Measurements from ENCODE around the gene KCNA3.

The KCNA3 gene

DNA sequence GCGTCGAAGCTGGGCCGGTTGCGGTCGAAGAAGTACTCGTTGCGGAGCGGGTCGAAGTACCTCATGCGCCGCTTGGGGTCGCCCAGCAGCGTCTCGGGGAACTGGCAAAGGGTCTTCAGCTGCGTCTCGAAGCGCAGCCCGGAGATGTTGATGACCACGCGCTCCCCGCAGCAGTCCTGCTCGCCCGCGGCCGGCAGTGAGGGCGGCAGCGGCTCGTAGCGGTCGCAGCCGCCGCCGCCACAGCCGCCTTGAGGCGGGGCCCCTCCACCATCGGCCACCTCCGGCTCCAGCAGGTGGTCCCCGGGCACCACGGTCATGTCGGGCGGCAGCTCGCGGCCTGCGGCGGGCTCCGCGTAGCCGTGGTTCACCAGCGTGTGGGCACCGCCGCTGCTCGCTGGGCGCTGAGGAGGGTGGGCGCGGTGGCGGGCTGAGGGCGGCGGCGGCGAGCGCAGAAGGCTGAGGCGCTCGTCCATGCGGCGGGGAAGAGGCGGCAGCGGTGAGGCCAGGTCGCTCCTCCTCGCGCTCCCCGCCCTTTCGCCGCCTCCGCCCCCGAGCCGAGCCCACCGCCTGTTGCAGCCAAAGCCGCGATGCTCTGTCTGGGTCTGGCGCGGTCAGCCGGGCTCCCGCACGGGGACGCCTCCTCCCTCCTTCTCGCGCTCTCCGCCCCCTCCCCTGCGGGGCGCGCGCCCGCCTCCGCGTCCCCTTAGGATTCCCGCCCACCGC, at the start of gene KCNA3:
Gene KCNA3 (minus strand): TSS at position 604 of the 723 bp plus-strand sequence. CDS start 131 bp downstream, at position 473.
- peak; percentile 87 for DNase-seq

DNA sequence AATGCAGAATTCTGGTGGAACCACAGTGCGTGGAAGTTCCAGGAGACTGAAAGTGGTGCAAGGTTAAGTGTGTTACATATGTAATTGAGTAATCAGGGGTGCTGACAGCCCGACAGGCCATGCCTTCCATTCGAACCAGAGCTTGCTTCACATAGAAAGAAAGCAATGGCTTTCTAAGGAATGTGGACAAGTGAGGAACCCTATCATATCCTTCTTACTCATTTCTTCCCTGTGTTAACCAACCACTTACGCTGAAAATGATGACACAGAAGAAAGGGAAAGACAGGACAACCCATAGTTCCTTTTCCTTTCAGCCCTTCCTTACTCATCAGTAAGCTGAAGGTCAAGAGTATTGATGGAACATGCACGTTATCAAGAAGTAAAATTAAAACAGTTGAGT, 48.1 kb upstream of the KCNA3 start:
- DNase-seq, result no peak

DNA sequence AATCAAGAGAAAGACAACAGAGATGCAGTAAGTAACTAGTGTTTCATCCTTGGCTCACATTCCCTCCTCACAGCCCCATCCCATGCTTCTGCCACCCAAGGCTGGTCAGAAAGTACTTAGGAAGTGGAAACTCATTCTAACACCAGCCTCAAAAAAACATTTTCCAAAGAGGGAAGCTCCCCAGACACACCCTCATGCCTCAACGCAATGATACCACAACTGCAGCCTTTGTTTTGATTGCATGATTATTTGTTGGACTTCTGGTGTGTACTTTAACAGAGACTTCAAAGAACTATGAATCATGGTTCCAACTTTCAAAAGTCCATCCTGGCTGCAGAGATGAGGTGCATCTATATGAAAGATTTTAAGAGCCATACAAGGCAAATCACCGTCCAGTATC, 45.2 kb upstream of the KCNA3 start:
- DNase-seq, result no peak

DNA sequence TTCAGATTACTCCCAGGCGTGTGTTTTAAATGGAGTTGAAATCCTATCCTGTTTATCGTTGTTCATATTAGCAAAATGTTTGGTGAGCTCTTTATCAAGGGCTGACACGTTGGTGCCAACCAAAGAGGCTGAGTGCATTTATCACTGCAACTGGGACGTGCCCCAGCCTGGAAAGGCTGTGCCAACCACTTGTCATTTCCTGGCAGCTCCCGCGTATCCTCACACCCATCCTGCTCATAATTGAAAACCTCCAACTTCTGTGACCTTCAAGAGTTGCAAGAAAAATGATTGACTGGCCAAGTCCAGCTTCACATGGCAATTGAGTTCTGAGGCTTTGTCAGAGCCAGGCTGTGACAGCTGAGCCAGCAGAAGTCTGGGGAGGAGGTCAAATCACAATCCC, 43.7 kb upstream of the KCNA3 start:
- DNase-seq, result no peak

DNA sequence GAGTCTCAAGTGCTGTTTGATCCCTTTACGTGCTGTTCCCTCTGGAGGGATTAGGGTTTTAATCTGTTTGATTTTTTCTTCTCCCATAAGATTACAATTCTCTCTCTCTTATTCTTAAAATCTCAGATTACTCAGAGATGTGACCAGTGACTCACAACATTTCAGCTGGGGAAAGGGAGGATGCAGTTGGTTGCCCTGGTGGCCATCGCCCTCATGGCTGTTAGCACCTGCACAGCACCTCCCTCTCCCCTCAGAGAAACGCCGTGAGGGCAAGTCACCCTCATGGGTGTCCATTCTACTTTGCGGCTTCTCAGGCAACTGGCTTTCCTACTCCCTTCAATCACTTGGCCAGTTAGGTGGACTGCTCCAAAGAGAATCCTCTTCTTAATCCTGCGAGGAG, 42.4 kb upstream of the KCNA3 start:
- no peak for DNase-seq

DNA sequence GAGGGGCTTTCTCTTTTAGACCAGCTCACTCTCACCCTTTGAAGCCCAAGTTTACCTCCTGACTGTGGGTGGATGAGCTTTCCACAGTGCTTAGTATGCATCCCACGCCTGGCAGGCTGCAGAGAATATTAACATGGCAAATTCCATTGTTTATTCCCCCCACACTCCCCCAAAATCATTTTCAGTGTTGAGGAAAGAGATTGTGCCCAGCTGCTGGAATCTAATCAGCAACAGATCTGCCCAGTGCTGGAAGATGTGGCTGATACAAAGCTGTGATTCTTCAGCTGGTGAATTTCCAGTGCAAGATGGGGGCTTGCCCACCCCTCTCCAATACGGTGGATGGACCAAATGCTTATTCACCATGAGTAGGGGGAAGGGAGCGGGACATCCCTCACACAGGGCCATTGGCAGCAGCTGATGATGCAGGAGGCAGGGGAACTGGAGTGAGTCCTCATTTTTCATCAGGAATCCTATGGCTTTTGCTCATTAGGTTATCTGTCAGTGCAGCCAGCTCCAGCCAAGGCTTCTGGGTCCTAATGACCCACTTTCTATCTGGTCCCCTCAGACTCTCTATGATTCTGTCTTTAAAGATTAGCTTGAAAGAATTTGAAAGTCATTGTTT, 39.7 kb upstream of the KCNA3 start:
- DNase-seq, result no peak

DNA sequence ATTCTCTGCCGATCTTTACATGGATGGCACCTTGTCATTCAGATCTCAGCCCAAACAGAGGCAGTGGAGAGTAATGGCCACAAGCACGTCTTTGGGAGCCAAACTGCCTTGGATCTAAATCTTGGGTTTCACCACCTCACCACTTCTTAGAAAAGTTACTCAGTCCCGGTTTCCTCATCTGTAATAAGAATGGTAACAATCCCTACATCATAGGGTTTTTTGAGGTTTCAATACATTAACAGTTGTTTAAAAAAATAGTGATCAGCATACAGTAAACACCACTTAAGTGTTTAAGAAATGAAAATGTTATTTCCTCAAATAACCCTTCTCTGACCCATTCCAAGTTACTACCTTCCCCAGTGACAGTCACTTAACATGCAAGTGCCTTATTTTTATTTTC, 38.5 kb upstream of the KCNA3 start:
- no peak for DNase-seq

DNA sequence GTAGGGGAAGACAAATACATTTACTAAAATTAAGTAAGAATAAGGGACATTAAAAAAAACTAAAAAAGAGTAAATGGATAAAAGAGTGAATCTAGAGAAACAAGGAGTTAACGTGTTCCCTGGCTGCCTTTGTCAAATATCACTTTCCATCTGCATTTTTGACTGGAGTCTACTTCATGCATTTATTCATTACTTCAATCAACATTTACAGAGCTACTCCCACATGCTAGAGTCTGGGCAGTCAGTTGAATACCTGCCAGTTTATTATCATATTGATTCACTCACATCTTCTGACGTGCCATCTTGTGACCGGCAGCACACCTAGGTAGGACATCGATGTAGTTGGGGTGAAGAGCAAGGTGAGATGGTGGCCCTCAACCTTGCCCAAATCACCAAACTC, 35.6 kb upstream of the KCNA3 start:
- DNase-seq, result no peak

DNA sequence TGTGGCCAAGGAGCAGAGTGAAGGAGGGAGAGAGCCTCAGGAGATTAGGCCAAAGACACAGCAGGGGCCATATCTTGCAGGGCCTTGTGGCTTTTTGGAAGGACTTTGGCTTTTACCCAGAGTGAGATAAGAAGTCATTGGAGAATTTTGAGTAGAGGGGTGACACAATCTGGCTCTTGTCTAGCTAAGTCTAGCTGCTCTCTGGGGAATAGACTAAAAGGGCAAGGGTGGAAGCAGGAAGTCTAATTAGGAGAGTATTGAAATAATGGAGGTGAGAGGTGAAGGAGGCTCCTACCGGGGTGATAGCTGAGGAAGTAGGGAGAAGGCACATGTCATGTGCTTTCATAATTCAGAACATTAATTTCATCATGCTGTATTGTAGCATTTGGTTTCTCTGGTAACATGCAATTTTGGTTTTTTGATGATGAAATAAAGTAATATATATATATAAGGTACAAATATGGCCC, 34.3 kb upstream of the KCNA3 start:
- no peak for DNase-seq

DNA sequence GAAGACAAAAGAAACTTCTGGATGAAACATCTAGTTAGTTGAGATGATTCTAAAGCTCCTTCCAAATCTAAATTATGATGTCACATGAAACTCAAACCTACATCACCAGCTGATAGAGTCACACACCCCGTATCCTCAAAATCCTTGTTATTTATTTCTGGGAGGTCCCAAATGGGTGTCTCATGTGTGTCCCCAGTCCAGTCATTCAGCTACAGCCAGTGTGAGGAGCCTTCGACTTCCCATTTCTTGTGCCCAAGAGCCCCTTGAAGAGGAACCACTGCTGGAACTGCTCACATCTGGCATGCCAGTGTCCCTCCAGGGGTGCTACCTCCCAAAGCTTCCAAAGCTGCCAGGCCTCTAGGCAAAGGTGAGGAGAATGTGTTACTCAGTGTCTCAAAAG, 32.5 kb upstream of the KCNA3 start:
- no peak for DNase-seq

DNA sequence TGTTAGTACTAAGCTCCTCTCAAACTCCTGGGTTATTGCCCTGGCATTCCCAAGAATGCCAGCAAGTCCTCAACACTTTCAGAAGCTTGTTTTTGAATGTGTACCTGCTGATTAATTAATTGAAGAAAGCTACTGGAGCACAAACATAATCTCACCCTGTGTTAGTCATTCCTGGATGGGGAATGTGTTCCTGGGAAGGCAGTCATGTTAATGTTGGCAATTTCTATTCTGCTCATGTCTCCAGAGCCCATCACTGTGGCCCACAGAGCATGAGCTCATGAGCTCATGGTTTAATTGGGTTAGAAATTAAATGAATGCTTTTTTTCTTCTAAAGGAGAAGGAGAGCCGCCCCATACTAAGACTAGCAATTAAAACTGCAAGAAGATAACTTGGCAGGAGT, 31.9 kb upstream of the KCNA3 start:
- no peak for DNase-seq

DNA sequence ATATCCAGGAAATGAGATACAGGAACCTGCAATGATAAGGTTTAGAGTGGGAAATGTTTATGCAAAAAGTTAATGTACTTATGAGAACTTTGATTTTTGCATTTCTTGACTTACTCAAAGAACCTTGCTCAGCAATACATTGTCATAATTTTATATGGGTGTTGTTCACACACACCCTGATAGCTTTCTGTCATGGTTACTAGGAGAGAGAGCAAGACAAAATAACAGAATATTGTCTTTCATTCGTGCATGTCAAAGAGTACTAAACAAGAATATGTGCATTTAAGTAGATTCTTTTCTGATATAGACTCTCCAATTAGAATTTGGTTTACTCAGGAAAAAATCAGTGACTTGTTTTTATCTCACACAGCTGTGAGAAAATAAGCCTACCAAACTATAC, 27.5 kb upstream of the KCNA3 start:
- no peak for DNase-seq

DNA sequence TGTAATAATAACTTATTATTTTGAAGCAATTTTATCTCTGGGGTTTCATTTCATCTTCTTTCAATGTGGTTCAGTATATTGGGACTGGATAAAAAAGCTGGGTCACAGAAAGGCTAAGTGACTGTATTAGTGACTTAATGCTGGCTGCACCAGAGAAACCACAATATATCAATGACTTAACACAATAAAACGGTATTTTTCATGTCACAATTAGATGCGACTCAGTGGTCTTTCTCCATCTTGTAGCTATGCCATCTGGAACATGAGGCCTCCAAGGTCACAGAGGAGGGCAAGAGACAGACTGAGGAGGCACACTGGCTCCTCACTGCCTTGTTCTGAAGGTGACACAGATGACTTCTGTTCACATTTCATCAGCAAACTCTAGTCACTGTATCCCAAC, 26.0 kb upstream of the KCNA3 start:
- no peak for DNase-seq

DNA sequence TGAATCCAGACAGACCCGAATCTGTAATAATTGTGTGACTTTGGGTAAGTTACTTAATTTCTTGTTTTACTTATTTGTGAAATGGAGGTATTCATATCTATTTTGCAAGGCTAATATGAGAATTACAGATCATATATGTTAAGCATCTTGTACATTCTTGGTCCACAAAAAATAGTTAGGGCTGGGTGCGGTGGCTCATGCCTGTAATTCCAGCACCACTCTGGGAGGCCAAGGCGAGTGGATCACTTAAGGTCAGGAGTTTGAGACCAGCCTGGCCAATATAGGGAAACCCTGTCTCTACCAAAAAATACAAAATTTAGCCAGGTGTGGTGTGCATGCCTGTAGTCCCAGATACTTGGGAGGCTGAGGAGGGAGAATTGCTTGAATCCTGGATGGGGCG, 22.9 kb upstream of the KCNA3 start:
- no peak for DNase-seq

DNA sequence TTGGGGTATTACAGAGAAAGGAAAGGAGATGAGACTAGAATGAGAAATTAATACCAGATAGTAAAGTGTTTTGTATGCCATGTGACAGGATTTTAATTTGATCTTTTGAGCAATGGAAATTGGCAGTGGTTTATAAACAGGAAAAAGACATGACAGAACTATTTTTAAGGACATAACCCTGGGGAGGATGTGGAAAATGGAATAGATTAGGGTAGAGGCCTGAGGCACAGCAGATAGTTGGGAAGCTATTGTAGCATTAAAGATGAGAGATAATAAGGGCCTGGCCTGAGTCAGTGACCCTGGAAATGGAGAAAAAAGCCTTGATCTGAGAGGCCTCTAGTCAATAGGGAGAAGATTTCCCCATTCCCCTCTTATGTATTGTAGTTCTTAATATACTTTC, 22.1 kb upstream of the KCNA3 start:
- DNase-seq, result no peak

DNA sequence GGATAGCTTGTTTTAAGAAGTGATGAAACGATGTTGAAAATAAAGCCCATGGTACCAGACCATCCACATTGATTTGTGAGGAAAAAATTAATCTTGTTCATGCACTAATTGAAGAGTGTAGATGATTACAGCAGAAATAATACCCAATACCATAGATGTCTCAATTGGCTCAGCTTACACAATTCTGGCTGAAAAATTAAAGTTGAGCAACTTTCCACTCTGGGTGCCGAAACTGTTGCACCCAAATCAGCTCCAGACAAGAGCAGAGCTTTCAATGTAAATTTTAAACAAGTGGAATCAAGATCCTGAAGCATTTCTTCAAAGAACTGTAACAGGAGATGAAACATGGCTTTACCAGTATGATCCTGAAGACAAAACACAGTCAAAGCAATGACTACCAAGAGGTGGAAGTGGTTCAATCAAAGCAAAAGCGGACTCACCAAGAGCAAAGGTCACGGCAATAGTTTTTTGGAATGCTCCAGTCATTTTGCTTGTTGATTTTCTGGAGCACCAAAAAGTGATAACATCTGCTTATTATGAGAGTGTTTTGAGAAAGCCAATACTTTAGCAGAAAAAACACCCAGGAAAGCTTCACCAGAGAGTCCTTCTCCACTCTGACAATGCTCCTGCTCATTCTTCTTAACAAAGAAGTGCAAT, 16.1 kb upstream of the KCNA3 start:
- no peak for DNase-seq

DNA sequence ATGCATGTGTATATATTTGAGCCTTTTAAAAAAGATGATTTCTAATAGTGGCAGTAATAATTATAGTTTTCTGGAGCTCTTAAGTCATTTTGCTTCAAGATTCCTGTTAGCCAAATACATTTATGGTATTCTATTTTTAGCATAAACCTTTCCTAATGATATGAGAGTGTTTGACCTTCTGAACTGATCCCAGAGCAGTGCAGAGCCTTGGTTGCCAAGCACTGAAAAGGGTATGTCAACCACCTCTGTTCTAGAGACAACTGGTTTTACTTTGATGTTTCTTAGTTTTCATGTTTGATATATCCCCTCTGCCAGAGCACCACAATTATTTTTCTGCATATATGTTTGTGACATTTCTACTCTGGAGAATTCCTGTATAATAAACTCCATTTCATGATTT, 15.1 kb upstream of the KCNA3 start:
- no peak for DNase-seq

DNA sequence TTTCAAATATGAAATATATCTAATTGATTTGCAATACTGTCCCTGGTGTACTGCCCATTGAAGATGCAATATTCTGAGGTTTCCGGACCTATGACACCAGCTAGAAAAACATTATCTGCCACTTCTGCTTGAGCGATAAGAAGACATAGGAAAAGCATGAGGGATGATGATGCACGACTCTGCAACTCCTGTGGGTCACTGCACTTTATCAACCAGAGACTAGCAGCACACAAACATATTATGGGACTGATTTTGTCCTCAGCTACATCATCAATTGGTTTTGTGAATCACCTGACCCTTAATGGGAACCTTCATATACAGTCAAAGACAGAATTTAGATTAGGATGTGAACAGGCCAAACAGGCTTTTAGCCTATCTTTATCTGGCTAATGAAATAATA, 13.8 kb upstream of the KCNA3 start:
- DNase-seq, result no peak

DNA sequence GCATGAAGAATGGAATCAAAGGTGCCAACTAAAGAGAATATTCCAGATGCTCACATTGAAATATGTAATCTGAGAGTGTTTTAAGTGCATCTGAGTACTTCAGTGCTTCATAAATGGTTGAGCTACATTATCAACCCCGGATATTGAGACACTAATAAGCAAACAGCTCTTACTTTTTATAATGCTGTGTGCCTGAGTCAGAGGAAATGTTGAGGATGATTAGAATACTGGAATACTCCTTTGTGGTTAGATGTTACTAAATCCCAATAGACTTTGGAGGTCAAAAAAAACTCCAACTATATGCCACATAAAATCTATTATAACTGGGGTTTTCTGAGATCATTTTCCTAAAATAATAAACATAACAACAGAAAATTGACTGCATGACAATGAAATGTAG, 12.5 kb upstream of the KCNA3 start:
- no peak for DNase-seq

DNA sequence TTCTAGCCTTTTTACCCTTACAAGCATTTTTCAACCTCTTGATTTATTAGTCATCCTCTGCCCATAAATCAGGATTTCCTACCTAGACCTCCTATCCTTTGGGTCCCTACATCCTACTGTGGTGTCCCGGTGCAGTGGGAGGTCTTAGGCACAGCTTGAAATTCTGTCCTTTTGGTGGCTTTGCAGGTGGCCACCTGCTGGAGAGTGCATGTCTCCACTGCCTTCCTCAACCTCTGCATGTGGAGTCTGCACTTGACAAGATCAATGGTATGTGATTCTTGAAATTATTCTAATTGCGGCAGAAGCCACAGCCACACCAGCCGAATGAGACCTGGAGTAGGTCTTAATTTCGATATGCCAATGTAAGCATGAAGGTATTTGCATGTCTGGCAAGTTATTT, 11.4 kb upstream of the KCNA3 start:
- DNase-seq, result no peak

DNA sequence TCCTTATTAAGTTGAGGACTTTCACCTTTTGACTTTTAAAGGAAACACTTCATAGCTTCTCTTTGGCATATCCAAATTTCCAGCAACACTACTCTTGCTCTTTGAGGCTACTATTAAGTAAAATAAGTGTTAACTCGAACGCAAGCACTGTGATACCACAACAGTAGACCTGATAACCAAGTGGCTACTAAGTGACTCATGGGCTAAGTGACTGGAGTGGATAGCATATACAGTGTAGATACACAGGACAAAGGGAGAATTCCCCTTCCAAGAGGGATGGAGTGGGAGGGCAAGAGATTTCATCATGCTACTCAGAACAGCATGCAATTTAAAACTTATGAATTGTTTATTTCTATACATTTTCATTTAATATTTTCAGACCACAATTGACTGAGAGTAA, 9.8 kb upstream of the KCNA3 start:
- no peak for DNase-seq

DNA sequence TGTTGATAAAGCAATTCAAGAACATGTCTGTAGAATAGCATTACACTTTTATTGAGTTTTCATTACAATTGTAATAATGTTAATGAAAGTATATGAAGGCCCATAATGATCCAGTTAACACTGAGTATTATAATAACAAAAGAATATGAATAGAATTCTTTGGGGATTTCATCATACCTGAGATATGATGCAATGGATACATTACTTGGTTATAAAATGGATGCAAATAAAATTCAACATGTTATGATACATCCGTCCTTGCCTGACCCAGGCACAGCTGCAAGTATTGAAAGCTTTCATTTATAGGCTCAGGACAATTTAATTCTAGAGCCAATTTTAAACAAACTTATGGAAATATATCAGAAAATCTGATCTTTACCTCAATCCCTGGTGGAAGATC, 8.2 kb upstream of the KCNA3 start:
- no peak for DNase-seq

DNA sequence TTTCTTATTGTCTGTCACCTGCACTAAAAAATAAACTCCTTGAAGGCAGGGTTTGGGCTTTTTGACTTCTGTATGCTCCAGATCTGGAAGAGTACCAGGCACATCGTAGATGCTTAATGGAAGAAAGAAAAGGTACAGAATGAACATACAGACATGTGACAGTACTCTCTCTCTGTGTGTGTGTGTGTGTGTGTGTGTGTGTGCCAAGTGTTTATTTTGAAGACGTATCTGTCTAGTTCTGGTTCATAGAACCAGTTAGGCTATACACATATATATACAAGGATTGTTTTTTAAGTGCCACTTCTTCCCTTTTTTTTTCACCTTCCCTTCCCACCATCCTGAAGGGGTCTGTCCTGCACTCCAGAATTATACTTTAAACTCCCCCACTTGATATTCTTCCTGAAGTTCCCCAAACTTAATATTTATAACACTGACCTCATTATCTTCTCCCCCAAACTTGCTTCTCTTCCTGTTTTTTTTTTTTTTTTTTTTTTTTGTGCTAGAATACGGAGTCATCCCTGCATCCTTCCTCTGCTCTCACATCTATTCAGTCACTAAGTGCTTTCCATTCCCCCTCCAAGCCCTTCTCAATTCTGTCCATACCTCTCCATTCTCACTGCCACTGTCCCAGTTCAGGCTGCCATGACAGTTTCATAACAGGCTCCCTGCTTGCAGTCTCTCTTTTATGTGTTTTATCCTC, 5.4 kb upstream of the KCNA3 start:
- DNase-seq, result no peak

DNA sequence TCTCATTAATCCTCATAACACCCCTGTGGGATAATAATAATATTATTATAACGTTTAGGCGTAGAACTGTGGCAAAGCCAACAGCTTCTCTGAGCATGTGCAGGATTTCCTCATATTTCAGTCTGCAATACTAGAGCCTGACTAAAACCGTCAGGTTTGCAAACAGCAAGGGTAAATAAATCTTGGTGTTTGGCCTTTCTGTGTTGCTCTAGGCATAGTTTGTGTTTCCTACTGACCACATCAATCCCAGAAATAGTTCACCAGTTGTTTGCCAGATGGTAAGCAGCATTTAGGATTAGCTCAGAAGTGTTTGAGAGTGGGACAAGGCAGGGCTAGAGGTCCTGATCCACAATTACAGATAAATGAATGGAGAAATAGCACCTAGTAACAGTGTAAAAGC, 2.8 kb upstream of the KCNA3 start:
- no peak for DNase-seq

All from activated CD8-positive, alpha-beta memory T cell treated with anti-CD3 and anti-CD28 coated beads for 24 hours (primary cell).